Endodermal cell (in vitro differentiated cells): ENCODE data around the gene MGAT3. TPM values are rescaled to one million over a fixed set of nuclear protein-coding genes. Genes with fewer than 3 reads are reported as not detected.
"Not testable (repeated sequence)": the region's sequence is repeated elsewhere in the genome, so short reads cannot be mapped to it uniquely, and the experiment has no call there.

Source experiments
- DNase-seq: peaks from one replicate; pipeline ENCODE4 v3.0.0-alpha.2; 2017
- H3K27ac ChIP-seq: 2 replicates; pipeline ENCODE4 v1.5.1; 2013; ENCODE audit warnings: mild to moderate bottlenecking, low read depth, low read length, moderate library complexity
- H3K27me3 ChIP-seq: 2 replicates; pipeline ENCODE4 v1.6.1; 2013; ENCODE audit warnings: mild to moderate bottlenecking, low read length, moderate library complexity; ENCODE audit not compliant: insufficient read depth, control insufficient read depth, poor library complexity, severe bottlenecking
- H3K36me3 ChIP-seq: 2 replicates; pipeline ENCODE4 v1.7.0; 2013; ENCODE audit warnings: mild to moderate bottlenecking, low read length, moderate library complexity; ENCODE audit not compliant: control insufficient read depth, insufficient read depth
- H3K4me1 ChIP-seq: one replicate; pipeline ENCODE4 v1.7.0; 2013; ENCODE audit warnings: low read length; ENCODE audit not compliant: control insufficient read depth, insufficient read depth
- H3K4me3 ChIP-seq: 2 replicates; pipeline ENCODE4 v1.5.1; 2013; ENCODE audit warnings: mild to moderate bottlenecking, low read length, moderate library complexity
- H3K9ac ChIP-seq: 2 replicates; pipeline ENCODE4 v1.6.1; 2013; ENCODE audit warnings: mild to moderate bottlenecking, low read length, moderate library complexity; ENCODE audit not compliant: poor library complexity, severe bottlenecking; ENCODE audit errors: extremely low read depth
- H3K9me3 ChIP-seq: 2 replicates; pipeline ENCODE4 v1.6.1; 2013; ENCODE audit warnings: mild to moderate bottlenecking, low read length, moderate library complexity; ENCODE audit not compliant: control insufficient read depth
- H3K27ac Mint-ChIP-seq: 2 replicates; pipeline ENCODE4 v1.8.0; 2020; ENCODE audit warnings: mixed read lengths
- H3K27me3 Mint-ChIP-seq: 2 replicates; pipeline ENCODE4 v1.8.0; 2021; ENCODE audit warnings: mild to moderate bottlenecking, mixed read lengths; ENCODE audit not compliant: insufficient read depth
- H3K36me3 Mint-ChIP-seq: 2 replicates; pipeline ENCODE4 v1.8.0; 2020; ENCODE audit warnings: low read depth, mixed read lengths
- H3K4me1 Mint-ChIP-seq: 2 replicates; pipeline ENCODE4 v1.8.0; 2020; ENCODE audit warnings: mixed read lengths
- H3K4me3 Mint-ChIP-seq: 2 replicates; pipeline ENCODE4 v1.8.0; 2020; ENCODE audit warnings: mild to moderate bottlenecking, moderate library complexity, mixed read lengths
- H3K9me3 Mint-ChIP-seq: 2 replicates; pipeline ENCODE4 v1.8.0; 2020; ENCODE audit warnings: mild to moderate bottlenecking, mixed read lengths
- WGBS, 2 experiments: methylation state at CpG; one replicate each; pipeline versions ENCODE4 v1.1.5 to v1.1.7; 2013; ENCODE audit warnings: missing lambda C conversion rate in 2 of 2, mixed read lengths in 1 of 2; ENCODE audit not compliant: insufficient coverage in 1 of 2, insufficient read length in 1 of 2; 5-methylcytosine and 5-hydroxymethylcytosine counted together
- total RNA-seq, 2 donors: library from RNA; stranded (reverse); fragmentation: NEBNext Ultra II Directional in 1 of 2; extraction: Animal tissue kit (Norgen Biotek cat#: 25700) in 1 of 2; gene quantifications; 2 replicates in 1 of 2; 3 replicates in 1 of 2; pipeline ENCODE4 v1.2.1, GENCODE V29; 2021
- TF ChIP-seq, protein P1 (sequence below): fragments of 200-600 bp; sonication (generic); conservative IDR thresholded peaks from 2 replicates; pipeline ENCODE4 v1.5.0; 2021; ENCODE audit warnings: antibody characterized with exemption, mild to moderate bottlenecking

The MGAT3 gene
- total RNA-seq, 2 donors from 2014 or later: 9.0 to 16.7 TPM

DNA sequence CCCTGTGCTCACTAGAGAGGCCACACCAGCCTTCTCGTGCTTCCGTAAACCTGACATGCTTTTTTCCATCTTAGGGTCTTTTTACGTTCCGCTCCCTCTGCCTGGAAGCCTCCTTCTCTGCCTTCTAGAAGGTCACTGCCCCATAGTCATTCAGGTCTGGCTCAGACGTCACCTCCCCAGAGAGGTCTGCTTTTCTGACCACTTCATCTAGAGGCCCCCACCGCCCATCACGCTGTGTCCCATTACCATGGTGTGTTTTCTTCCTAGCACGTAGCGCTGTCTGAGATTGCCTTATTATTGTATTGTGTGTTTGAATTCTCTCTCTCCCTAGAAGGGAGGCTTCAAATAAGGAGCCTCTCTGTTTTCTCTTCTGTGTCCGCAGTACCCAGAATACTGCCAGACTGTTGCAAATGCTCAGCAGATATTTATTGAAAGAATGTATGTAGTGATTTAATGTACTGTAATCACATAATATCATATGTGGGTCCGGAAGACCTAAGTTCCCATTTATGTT is 47.2 kb upstream of the MGAT3 start:
- Histone ChIP-seq H3K36me3 (no peaks in the 10 kb centered on the region), H3K9ac (no peak overlapping the region), H3K4me3 (no peak overlapping the region), H3K9me3 (no peaks in the 10 kb centered on the region), H3K27me3 (no peaks in the 10 kb centered on the region), H3K27ac (peak overlapping the region; percentile 7), H3K4me1 (no peaks in the 10 kb centered on the region)
- TF ChIP-seq, protein P1, sequence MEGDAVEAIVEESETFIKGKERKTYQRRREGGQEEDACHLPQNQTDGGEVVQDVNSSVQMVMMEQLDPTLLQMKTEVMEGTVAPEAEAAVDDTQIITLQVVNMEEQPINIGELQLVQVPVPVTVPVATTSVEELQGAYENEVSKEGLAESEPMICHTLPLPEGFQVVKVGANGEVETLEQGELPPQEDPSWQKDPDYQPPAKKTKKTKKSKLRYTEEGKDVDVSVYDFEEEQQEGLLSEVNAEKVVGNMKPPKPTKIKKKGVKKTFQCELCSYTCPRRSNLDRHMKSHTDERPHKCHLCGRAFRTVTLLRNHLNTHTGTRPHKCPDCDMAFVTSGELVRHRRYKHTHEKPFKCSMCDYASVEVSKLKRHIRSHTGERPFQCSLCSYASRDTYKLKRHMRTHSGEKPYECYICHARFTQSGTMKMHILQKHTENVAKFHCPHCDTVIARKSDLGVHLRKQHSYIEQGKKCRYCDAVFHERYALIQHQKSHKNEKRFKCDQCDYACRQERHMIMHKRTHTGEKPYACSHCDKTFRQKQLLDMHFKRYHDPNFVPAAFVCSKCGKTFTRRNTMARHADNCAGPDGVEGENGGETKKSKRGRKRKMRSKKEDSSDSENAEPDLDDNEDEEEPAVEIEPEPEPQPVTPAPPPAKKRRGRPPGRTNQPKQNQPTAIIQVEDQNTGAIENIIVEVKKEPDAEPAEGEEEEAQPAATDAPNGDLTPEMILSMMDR: no peak
- H3K36me3 Mint-ChIP-seq: peaks cover 6% of the 10 kb centered on the region
- H3K4me1 Mint-ChIP-seq: peaks cover 3% of the 10 kb centered on the region
- no peaks in the 10 kb centered on the region for H3K27me3 Mint-ChIP-seq
- H3K9me3 Mint-ChIP-seq: no peaks in the 10 kb centered on the region
- H3K4me3 Mint-ChIP-seq: no peak overlapping the region
- H3K27ac Mint-ChIP-seq: peak overlapping the region; percentile 13
- 97 to 100% methylated on average over 5 to 10 of the region's 11 CpGs for WGBS, 2 experiments
- no peak for DNase-seq

DNA sequence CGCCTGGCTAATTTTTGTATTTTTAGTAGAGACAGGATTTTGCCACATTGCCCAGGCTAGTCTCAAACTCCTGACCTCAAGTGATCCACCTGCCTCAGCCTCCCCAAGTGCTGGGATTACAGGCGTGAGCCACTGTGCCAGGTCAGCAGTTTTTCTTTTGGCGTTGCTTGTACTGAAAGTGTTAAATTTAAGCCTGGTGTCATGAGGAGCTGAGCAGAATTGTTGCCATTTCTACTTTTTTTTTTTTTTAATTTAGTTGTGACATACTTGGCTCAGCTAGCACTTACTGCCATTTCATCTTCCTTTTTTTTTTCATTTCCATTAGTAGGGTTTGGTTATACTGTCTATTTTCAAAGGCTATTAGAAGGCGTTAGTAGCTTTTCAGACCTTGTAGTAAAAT is 46.5 kb upstream of the MGAT3 start:
- Histone ChIP-seq H3K27me3 (no peaks in the 10 kb centered on the region), H3K9me3 (no peaks in the 10 kb centered on the region)
- H3K27ac Mint-ChIP-seq: no peak overlapping the region

DNA sequence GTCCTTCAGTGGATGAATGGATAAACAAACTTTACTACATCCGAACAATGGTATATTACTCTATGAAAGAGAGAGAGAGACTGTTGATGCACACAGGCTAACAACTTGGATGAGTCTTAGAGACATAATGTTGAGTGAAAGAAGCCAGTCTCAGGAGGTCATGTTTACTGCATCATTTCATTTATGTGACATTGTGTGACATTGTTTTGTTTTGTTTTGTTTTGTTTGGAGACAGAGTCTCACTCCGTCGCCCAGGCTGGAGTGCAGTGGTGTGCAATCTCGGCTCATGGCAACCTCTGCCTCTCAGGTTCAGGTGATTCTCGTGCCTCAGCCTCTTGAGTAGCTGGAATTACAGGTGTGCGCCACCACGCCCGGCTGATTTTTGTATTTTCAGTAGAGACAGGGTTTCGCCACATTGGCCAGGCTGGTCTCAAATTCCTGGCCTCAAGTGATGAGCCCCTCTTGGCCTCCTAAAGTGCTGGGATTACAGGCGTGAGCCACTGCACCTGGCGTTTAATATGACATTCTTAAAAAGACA is 44.9 kb upstream of the MGAT3 start:
- 94 to 95% methylated on average over 11 of the region's 11 CpGs for WGBS, 2 experiments
- not testable (repeated sequence) for H3K27me3 Mint-ChIP-seq, H3K4me1 ChIP-seq, H3K27me3 ChIP-seq, DNase-seq, H3K9me3 ChIP-seq, H3K9me3 Mint-ChIP-seq, H3K27ac ChIP-seq, H3K9ac ChIP-seq, H3K4me3 Mint-ChIP-seq, H3K27ac Mint-ChIP-seq, H3K4me3 ChIP-seq, H3K36me3 ChIP-seq, H3K4me1 Mint-ChIP-seq, H3K36me3 Mint-ChIP-seq

More for the DNA sequence above, 46.5 kb upstream of the MGAT3 start:
- WGBS, 2 experiments: 90 to 100% methylated on average over 2 to 3 of the region's 4 CpGs
- TF ChIP-seq, protein P1: no peak
- Mint-ChIP-seq H3K36me3 (peaks cover 6% of the 10 kb centered on the region), H3K9me3 (no peaks in the 10 kb centered on the region), H3K27me3 (no peaks in the 10 kb centered on the region), H3K4me3 (no peak overlapping the region), H3K4me1 (peaks cover 3% of the 10 kb centered on the region)
- no peak overlapping the region for H3K9ac ChIP-seq
- no peak overlapping the region for H3K4me3 ChIP-seq
- no peaks in the 10 kb centered on the region for H3K36me3 ChIP-seq
- no peak overlapping the region for H3K27ac ChIP-seq
- no peak for DNase-seq
- no peaks in the 10 kb centered on the region for H3K4me1 ChIP-seq

DNA sequence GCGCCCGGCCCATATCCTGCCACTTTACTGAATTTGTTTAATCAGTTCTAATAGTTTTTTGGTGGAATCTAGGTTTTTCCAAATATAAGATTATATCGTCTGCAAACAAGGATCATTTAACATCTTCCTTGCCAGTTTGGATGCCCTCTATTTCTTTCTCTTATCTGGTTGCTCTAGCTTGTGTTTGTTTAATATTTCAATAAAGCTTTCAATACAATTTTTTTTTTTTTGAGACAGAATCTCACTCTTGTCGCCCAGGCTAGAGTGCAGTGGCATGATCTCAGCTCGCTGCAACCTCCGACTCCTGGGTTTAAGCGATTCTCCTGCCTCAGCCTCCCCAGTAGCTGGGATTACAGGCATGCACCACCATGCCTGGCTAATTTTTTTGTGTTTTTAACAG is 43.6 kb upstream of the MGAT3 start:
- 93 to 100% methylated on average over 3 to 7 of the region's 7 CpGs for WGBS, 2 experiments
- H3K27me3 Mint-ChIP-seq: not testable (repeated sequence)

More for the DNA sequence above, 43.6 kb upstream of the MGAT3 start:
- not testable (repeated sequence) for H3K9me3 ChIP-seq, DNase-seq, H3K9me3 Mint-ChIP-seq, H3K27ac Mint-ChIP-seq, H3K36me3 Mint-ChIP-seq, H3K4me3 Mint-ChIP-seq, H3K27ac ChIP-seq, H3K9ac ChIP-seq, H3K4me1 ChIP-seq, H3K4me1 Mint-ChIP-seq, H3K4me3 ChIP-seq, H3K27me3 ChIP-seq
- H3K36me3 ChIP-seq: peaks cover 10% of the 10 kb centered on the region
